GM12872 (cell line): ENCODE measurements around the gene ADGRG4.

Source experiments
- TF ChIP-seq, protein P1 (sequence below): IDR thresholded peaks from 3 replicates; pipeline ENCODE4 v1.5.1; 2011; ENCODE audit warnings: low read depth, mild to moderate bottlenecking, low read length, moderate library complexity; ENCODE audit not compliant: insufficient read depth

ADGRG4 gene

GRCh38 chrX:136386826-136387225 is 86.1 kb downstream of the ADGRG4 start:
- TF ChIP-seq, protein P1, sequence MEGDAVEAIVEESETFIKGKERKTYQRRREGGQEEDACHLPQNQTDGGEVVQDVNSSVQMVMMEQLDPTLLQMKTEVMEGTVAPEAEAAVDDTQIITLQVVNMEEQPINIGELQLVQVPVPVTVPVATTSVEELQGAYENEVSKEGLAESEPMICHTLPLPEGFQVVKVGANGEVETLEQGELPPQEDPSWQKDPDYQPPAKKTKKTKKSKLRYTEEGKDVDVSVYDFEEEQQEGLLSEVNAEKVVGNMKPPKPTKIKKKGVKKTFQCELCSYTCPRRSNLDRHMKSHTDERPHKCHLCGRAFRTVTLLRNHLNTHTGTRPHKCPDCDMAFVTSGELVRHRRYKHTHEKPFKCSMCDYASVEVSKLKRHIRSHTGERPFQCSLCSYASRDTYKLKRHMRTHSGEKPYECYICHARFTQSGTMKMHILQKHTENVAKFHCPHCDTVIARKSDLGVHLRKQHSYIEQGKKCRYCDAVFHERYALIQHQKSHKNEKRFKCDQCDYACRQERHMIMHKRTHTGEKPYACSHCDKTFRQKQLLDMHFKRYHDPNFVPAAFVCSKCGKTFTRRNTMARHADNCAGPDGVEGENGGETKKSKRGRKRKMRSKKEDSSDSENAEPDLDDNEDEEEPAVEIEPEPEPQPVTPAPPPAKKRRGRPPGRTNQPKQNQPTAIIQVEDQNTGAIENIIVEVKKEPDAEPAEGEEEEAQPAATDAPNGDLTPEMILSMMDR: no peak

- TF ChIP-seq, protein P1: no peak
Measured at GRCh38 chrX:136387951-136388502, 87.3 kb downstream of the ADGRG4 start.

DNA sequence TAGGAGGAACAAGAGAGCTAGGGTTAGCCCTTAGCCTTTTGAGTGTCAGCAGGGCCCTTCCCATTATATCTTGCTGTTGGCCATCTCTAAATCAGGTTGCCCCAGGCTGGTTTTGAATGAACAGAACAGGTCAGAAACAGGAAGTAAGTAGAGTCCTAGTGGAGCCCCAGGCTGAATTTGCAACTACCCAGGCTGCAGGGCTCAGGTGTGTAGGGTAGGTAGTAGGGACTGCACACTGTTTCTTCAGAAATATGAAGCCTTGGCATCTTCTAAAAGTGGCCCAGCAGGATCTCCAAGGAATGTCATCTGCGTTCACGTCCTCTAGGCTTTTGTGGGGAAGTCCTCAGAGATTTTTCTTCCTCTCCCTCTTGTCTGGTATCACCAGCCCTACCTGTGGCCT is 90.2 kb downstream of the ADGRG4 start:
- TF ChIP-seq, protein P1: no peak

DNA sequence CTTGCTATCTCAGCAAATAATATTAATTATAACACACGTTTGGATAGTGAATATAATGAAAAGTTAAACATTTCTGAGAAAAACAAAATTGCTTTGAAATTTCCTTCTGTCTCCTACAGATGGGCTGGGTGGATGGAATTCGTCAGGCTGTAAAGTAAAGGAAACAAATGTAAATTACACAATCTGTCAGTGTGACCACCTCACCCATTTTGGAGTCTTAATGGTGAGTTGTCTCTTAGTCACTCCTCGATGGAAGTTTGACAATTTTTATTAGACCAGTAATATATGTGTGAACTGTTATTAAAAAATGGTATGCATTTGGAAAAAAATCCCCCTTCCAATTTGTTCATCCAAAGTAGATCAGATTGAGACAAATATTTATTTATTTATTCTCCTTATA is 94.5 kb downstream of the ADGRG4 start:
- TF ChIP-seq, protein P1: no peak

DNA sequence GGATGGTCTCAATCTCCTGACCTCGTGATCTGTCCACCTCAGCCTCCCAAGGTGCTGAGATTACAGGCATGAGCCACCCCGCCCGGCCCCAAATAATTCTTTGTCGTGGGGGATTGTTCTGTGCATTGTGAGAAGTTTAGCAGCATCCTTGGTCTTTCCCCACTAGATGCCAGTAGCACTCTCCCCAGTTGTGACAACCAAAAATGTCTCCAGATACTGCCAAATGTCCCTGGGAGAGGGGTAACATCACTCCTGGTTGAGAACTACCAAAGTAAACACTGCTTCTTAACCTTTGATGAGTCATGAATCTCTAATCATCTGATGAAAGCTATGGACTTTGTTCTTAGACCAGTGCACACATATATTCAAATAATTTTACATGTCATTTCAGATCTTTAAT is 96.2 kb downstream of the ADGRG4 start:
- TF ChIP-seq, protein P1: no peak

DNA sequence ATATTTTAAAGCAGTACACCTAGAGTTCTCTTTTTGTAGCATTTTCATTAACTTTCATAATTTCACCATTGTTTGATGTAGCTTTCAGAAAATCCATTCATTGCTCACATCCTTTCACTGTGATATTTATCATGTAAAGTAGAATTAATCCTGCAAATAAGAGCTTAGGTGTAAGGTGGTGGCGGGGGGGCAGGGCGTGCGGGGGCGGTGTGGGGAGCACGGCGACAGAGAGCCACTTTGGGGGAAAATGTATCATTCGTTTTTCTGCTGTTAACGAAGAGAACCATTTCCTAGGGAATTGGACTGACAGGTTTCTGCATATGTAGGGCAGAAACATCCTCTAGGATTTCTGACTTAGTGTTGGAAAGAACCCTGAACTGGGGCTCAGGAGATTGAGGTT is 104.4 kb downstream of the ADGRG4 start:
- TF ChIP-seq, protein P1: no peak

- TF ChIP-seq, protein P1: no peak
Measured at GRCh38 chrX:136417806-136418205, 117.0 kb downstream of the ADGRG4 start.
